RWPE1 (cell line): Measurements from ENCODE around the gene PDE5A.
"Not testable (repeated sequence)": the region's sequence is repeated elsewhere in the genome, so short reads cannot be mapped to it uniquely, and the experiment has no call there.

Experiments used
- CTCF ChIA-PET: fragments of 350-600 bp; sonication (Branson Sonifier 250); formaldehyde crosslinking; extraction: SDS; loops from one replicate; lab custom pipeline; 2021; lab: Yijun Ruan, JAX
- POLR2A ChIA-PET: fragments of 400-600 bp; formaldehyde crosslinking; extraction: SDS; loops from one replicate; lab custom pipeline; 2020; ENCODE audit warnings: antibody characterized with exemption; ENCODE audit not compliant: low non-redundant PET; lab: Yijun Ruan, JAX
- DNase-seq: peaks from one replicate; pipeline ENCODE4 v3.0.0; 2012; ENCODE audit warnings: low spot score
- H3K27ac ChIP-seq: fragments of 450-650 bp; 2 replicates; pipeline ENCODE4 v1.5.1; 2017
- CTCF ChIP-seq: fragments of 450-650 bp; conservative IDR thresholded peaks from 2 replicates; pipeline ENCODE4 v1.5.1; 2017; ENCODE audit warnings: low read depth, mild to moderate bottlenecking

PDE5A gene

DNA sequence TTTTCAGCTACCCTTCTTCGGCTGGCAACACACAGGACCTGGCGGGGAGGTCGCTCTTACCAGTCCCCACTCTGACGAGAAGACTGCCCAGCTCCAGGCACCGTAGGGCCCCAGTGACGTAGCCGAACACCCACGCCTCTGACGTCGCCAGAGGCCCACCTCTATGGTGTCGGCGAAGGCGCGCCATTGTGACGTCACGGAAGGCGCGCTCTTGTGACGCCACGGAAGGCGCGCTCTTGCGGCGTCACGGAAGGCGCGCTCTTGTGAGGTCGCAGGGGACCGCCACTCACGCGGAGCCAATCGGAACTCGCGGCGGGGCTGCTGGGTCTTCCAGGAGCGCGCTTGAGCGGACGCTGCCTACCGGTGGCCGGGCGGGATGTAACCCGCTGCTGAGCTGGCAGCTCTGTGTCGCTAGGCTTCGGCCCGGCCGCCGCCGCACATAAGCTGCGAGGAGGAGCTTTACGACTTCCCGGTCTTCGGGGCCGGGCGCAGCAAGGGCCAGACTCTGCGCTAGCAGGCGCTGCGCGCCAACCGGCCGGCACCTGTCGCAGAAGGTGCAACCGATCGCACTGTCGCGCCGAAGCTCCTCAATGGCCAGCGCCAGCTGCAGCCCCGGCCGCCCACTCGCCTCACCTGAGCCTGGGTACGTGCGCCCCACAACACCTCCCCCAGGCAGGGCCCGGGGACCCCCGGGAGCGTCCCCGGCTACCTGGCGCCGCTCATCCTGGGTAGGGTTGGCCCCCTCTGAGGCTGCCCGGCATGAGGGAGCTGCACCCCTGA is 173.9 kb downstream of the PDE5A start:
- peak; percentile 31 for TF ChIP-seq CTCF
- POLR2A ChIA-PET, CTCF ChIA-PET: not testable (repeated sequence)
- peak; percentile 91 for DNase-seq
- peak overlapping the region; percentile 85 for H3K27ac ChIP-seq

GRCh38 chr4:119454151-119454490 is 174.5 kb downstream of the PDE5A start:
- peak overlapping the region; percentile 85 for H3K27ac ChIP-seq
- CTCF ChIA-PET, DNase-seq, POLR2A ChIA-PET: not testable (repeated sequence)

GRCh38 chr4:119453286-119453685 is 175.3 kb downstream of the PDE5A start:
- DNase-seq, CTCF ChIA-PET, H3K27ac ChIP-seq, POLR2A ChIA-PET: not testable (repeated sequence)

- H3K27ac ChIP-seq, POLR2A ChIA-PET, DNase-seq, CTCF ChIA-PET: not testable (repeated sequence)
Observed at GRCh38 chr4:119449851-119450250, 178.8 kb downstream of the PDE5A start.
